ENCODE measurements around the gene HPSE2. TPM values are rescaled to one million over a fixed set of nuclear protein-coding genes. Genes with fewer than 3 reads are reported as not detected.

The HPSE2 gene
- total and polyA plus RNA-seq, 2 of the 8 experiments (the other 6 are each of a cell fraction or from before 2014, with no cell fraction given), result 0.41 to 0.58 TPM

- TF ChIP-seq CTCF (IDR thresholded peaks at IDR 0.05; ENCODE audit: control extremely low read depth in 1 of 3, insufficient read depth in 1 of 3, low read depth in 1 of 3, low read length in 3 of 3) (no peak), TBP (IDR thresholded peaks at IDR 0.05; ENCODE audit: low read depth, low read length) (no peak), SUZ12 (IDR thresholded peaks at IDR 0.05; ENCODE audit: low read length) (no peak), JUN (IDR thresholded peaks at IDR 0.05; ENCODE audit: low read depth, low read length) (no peak), GTF2F1 (IDR thresholded peaks at IDR 0.05; ENCODE audit: borderline replicate concordance, low read depth, low read length) (no peak)
Measured at GRCh38 chr10:99041468-99041867, 194.2 kb downstream of the HPSE2 start (continued).

Data from H1 (cell line).